Measurements from ENCODE around the gene CTSF. TPM values are rescaled to one million over a fixed set of nuclear protein-coding genes. Genes with fewer than 3 reads are reported as not detected.

The CTSF gene
- total and polyA plus RNA-seq, 2 of the 8 experiments (the other 6 are each of a cell fraction or from before 2014, with no cell fraction given), result 0.58 to 2.3 TPM

DNA sequence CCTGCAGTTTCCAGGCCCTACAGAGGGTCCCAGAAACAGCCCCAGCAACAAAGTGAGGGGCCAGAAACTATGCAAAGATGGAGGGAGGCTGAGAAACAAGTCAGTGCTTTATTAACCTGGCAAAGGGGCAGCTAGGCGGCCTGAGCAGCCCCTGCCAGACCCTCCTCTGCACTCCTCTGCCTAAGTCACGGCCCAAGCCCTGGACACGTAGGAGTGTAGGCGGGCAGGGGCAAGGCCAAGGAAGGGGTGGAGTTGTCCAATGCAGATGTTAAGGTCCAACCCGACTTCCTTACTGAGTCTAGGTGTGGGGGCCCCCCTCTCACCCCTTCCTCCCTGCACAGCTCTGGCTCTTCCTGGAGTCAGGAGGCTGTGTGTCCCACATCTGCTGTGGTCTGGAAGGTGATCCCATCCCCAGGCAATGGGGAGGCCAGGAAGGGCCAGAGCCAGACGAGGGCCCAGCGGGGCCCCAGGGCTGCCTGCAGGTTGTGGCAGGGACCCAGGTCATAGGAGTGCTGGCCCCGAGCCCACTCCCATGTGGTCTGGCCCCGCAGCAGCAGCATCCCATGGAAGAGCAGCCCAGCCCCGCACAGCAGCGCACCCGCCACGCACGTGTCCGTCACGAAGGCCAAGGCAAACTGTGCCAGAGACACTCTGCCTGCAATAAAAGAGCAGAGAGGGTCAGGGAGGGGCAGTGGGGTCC is 29.1 kb downstream of the CTSF start (continued):
- no peak for TF ChIP-seq RXRA (IDR thresholded peaks at IDR 0.05; ENCODE audit: insufficient read depth, low read depth, low read length)
- no peak for TF ChIP-seq EGR1 (IDR thresholded peaks at IDR 0.05; ENCODE audit: borderline replicate concordance, low read depth, low read length)
- no peak for TF ChIP-seq KDM4A (IDR thresholded peaks at IDR 0.05; ENCODE audit: low read depth, low read length, severe bottlenecking)
- no peak for TF ChIP-seq SP2 (IDR thresholded peaks at IDR 0.05; ENCODE audit: low read length)
- TF ChIP-seq BCL11A (IDR thresholded peaks at IDR 0.05; ENCODE audit: low read depth in 2 of 2, low read length in 2 of 2), result no peak
- TF ChIP-seq CHD1 (IDR thresholded peaks at IDR 0.05; ENCODE audit: low read depth, low read length), result no peak
- no peak for TF ChIP-seq TEAD4 (IDR thresholded peaks at IDR 0.05; ENCODE audit: low read depth, low read length)

Measured in H1 (cell line).